BJ (cell line): Measurements from ENCODE around the gene GABBR2. TPM values are rescaled to one million over a fixed set of nuclear protein-coding genes. Genes with fewer than 3 reads are reported as not detected.

ENCODE experiments used
- CTCF ChIA-PET: fragments of 350-600 bp; formaldehyde crosslinking; extraction: SDS; loops from one replicate; lab custom pipeline; 2021; ENCODE audit warnings: antibody characterized with exemption, inconsistent platforms; lab: Yijun Ruan, JAX
- POLR2A ChIA-PET: fragments of 300-600 bp; sonication (Branson Sonifier 250); formaldehyde crosslinking; extraction: SDS; loops from one replicate; lab custom pipeline; 2021; ENCODE audit warnings: antibody characterized with exemption; lab: Charles Lee
- DNase-seq: peaks from one replicate; pipeline ENCODE4 v3.0.0-alpha.2; 2011; ENCODE audit warnings: low read depth
- H3K27me3 ChIP-seq: 2 replicates; pipeline ENCODE4 v1.6.0; 2011; ENCODE audit warnings: low read length; ENCODE audit not compliant: control insufficient read depth, insufficient read depth
- H3K36me3 ChIP-seq: 2 replicates; pipeline ENCODE4 v1.5.1; 2011; ENCODE audit warnings: low read length; ENCODE audit not compliant: control insufficient read depth, insufficient read depth
- H3K4me3 ChIP-seq: 2 replicates; pipeline ENCODE4 v1.5.1; 2011; ENCODE audit warnings: low read depth, mild to moderate bottlenecking, control low read depth, low read length
- polyA plus RNA-seq: library from polyadenylated mRNA; depleted of rRNA; stranded (reverse); fragments of >200 nt; gene quantifications from 2 replicates; pipeline ENCODE4 v1.2.3, GENCODE V29; 2011
- TF ChIP-seq, protein P1 (sequence below): IDR thresholded peaks from 2 replicates; pipeline ENCODE4 v1.5.1; 2011; ENCODE audit warnings: low read depth, mild to moderate bottlenecking, control low read depth, inconsistent platforms, low read length, moderate library complexity; ENCODE audit not compliant: insufficient read depth

GABBR2 gene
- polyA plus RNA-seq, 1 experiment: 1.6 TPM

DNA sequence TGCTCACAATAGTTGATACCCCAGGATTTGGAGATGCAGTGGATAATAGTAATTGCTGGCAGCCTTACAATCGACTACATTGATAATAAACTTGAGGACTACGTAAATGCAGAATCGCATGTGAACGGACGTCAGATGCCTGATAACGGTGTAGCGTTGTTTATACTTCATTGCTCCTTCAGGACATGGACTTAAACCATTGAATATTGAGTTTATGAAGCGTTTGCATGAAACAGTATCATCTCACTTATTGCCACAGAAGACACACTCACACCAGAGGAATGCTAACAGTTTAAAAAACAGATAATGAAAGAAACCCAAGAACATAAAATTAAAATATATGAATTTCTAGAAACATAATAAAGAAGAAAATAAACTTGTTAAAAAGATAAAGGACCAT lies 101.6 kb downstream of the GABBR2 start:
- ChIA-PET POLR2A (no interaction called here), CTCF (no interaction called here)
- no peak for DNase-seq
- H3K27me3 ChIP-seq: peaks cover 2% of the 10 kb centered on the region; the same call in 1 of the 2 replicates
- H3K4me3 ChIP-seq: no peak overlapping the region
- TF ChIP-seq, protein P1, sequence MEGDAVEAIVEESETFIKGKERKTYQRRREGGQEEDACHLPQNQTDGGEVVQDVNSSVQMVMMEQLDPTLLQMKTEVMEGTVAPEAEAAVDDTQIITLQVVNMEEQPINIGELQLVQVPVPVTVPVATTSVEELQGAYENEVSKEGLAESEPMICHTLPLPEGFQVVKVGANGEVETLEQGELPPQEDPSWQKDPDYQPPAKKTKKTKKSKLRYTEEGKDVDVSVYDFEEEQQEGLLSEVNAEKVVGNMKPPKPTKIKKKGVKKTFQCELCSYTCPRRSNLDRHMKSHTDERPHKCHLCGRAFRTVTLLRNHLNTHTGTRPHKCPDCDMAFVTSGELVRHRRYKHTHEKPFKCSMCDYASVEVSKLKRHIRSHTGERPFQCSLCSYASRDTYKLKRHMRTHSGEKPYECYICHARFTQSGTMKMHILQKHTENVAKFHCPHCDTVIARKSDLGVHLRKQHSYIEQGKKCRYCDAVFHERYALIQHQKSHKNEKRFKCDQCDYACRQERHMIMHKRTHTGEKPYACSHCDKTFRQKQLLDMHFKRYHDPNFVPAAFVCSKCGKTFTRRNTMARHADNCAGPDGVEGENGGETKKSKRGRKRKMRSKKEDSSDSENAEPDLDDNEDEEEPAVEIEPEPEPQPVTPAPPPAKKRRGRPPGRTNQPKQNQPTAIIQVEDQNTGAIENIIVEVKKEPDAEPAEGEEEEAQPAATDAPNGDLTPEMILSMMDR: no peak
- no peaks in the 10 kb centered on the region for H3K36me3 ChIP-seq

DNA sequence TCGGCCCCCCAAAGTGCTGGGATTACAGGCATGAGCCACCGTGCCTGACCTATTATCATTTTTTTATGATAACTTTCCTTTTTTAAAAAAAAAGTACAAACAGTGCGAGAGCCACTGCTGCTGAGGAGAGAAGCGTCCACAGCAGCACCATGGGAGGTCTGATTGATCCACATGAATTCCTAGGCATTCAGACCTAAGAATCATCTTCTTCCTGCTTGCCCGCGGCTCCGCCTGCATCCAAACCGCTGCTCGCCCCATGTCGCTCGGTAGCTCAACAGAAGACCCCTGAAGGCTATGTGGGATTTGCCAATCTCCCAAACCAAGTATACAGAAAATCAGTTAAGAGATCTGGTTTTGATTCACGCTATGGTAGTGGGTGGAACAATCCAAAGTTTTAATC lies 102.0 kb downstream of the GABBR2 start:
- peaks cover 2% of the 10 kb centered on the region for H3K27me3 ChIP-seq
- ChIA-PET POLR2A (no interaction called here), CTCF (no interaction called here)
- TF ChIP-seq, protein P1: no peak
- no peaks in the 10 kb centered on the region for H3K36me3 ChIP-seq
- no peak overlapping the region for H3K4me3 ChIP-seq
- DNase-seq: no peak

DNA sequence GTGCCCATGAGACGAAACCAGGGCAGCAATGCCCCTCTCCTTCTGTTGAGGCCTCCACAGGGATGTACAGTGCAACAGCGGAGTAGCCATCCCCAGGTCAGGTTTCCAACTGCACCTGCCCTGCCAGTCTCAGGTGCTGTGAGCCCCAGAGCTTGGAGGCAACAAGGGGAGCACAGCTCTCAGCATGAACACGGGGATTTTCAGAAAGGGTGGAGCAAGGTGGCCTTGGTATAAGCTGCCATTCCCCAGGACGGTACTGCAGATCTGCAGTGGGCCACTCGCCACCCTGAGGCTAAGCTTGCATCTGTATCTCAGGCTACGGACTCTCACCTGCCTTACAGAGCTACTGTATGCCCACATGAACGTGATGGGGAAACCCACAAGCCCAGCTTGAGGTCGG lies 103.6 kb downstream of the GABBR2 start:
- peaks cover 4% of the 10 kb centered on the region for H3K27me3 ChIP-seq
- H3K4me3 ChIP-seq: no peak overlapping the region
- ChIA-PET POLR2A (no interaction called here), CTCF (no interaction called here)
- no peaks in the 10 kb centered on the region for H3K36me3 ChIP-seq
- DNase-seq: no peak
- TF ChIP-seq, protein P1: no peak

DNA sequence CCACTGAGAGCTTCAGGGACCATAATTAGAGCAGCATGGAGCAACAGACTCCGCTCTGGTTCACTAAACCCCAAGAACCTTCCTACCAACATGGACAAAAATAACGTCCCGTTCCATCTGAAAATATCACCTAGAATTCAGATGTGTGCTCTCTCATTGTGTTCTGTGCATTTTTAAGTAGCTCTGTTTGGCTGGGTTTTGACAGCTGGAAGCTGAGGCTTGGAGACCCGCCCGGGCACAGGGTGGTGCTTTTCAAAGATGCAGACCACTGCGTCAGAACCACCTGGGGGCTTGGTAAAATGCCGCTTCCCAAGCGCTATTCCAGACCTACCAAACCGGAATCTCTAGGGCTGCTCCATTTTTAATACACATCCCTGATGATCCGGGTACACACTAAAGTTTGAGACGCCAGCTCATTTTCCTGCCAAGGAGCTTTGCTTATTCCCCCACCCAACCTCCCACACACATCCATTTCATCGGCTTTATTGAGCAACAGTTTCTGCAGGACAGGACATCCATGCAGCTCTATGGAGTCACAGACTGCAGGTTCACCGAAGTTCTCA lies 104.8 kb downstream of the GABBR2 start:
- DNase-seq: no peak
- TF ChIP-seq, protein P1: no peak
- POLR2A ChIA-PET: interaction anchor here (0.7 kb wide), 1 partner anchor 91 kb away, joined by 3 read pairs; no protein-coding TSS in a partner anchor
- H3K4me3 ChIP-seq: no peak overlapping the region
- CTCF ChIA-PET: interaction anchor here (0.8 kb wide), 1 partner anchor 171 kb away, joined by 3 read pairs; no protein-coding TSS in a partner anchor
- H3K36me3 ChIP-seq: no peaks in the 10 kb centered on the region
- H3K27me3 ChIP-seq: peaks cover 5% of the 10 kb centered on the region

DNA sequence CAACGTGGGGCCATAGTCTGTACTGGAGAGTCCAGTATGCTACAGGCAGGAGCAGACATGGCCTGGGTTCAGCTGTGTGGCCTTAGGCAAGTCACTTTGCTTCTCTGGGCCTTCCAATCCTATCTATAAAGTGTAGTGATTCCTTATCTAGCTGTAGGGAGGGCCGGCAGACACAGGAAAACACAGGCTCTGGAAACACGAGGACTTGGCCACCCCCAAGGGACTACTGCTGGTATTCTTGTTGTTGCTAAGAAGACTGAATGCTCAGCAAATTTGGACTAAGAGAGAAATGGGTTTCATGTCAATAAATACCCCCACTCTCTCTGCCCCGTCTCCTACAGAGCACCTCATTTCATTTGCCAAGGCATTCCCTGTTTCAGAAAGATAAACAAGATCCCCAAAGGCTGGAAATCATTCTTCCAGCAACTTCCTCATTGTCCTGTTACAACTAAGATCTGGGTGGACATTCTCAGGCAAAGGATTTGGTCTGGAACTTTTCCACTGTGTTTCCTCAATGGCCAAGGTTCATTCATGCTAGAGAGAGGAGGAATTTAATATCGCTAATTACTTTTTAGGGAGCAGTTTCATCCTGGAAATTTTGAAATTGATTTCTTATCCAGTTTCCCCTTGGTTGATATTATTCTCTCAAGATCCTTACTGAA lies 105.8 kb downstream of the GABBR2 start:
- Histone ChIP-seq H3K36me3 (no peaks in the 10 kb centered on the region), H3K27me3 (peaks cover 6% of the 10 kb centered on the region), H3K4me3 (no peak overlapping the region)
- no peak for DNase-seq
- TF ChIP-seq, protein P1: no peak
- CTCF ChIA-PET: interaction anchor here (0.8 kb wide), 1 partner anchor 172 kb away, joined by 3 read pairs; no protein-coding TSS in a partner anchor
- POLR2A ChIA-PET: no interaction called here
